ENCODE data around the gene RCOR2. TPM values are rescaled to one million over a fixed set of nuclear protein-coding genes. Genes with fewer than 3 reads are reported as not detected.

Gene RCOR2
- total and polyA plus RNA-seq, 2 experiments from 2014 or later: 34.7 to 74.2 TPM

DNA sequence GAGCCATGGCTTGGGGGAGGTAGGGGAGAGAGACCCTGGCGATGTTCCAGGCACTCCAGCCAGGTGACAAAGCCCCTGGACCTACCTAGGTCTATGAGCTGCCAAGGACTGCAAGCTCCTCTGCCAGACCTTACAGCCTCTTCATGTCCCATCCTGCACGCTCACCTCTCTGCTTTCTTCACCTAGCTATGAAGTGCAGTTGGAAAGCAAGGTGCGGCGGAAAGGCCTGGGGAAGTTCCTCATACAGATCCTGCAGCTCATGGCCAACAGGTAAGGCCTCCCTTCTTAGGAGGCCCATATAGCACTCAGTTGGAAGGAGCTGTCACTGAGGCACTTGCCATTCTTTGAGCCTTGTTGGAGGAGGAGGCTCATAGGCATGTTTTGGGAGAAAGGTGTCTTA lies 35.6 kb upstream of the RCOR2 start:
- no peaks in the 10 kb centered on the region for H3K9me3 ChIP-seq (ENCODE audit: low read depth)
- peaks cover 37% of the 10 kb centered on the region for H3K36me3 ChIP-seq

DNA sequence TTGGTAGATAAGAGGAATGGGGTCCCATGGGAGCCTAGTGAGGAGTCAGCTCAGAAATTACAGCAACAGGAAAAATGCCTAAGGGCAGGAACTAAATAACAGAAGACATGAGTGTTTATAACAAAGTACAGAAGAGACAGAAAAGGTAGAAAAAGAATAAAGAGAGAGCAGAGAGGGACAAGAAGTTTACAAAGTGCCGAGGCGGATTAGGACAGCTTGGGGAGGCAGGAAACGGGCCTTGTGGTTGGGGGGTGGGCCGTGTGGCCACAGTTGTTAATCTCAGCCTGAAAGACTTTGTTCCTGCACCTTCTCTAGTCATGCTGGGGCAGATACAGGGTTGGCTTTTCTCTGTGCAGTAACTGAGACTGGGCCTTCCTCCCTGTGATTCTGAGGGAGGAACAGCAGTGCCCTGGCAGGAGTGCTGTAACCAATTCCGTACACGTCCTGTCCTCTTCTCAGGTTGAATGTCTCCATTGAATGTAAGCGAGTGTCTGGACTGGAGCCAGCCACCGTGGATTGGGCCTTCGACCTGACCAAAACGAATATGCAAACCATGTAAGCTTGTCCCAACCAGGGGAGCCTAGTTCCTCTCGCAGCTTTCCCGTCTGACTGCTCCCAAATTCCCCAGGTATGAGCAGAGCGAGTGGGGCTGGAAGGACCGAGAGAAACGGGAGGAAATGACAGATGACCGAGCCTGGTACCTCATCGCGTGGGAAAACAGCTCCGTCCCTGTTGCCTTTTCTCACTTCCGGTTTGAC lies 35.0 kb upstream of the RCOR2 start:
- H3K27ac ChIP-seq: no peak overlapping the region
- H3K36me3 ChIP-seq: peaks cover 41% of the 10 kb centered on the region
- no peak for DNase-seq (ENCODE audit: low read depth in 1 of 2, low spot score in 1 of 2)
- no peaks in the 10 kb centered on the region for H3K9me3 ChIP-seq (ENCODE audit: low read depth)
- TF ChIP-seq, protein P1, sequence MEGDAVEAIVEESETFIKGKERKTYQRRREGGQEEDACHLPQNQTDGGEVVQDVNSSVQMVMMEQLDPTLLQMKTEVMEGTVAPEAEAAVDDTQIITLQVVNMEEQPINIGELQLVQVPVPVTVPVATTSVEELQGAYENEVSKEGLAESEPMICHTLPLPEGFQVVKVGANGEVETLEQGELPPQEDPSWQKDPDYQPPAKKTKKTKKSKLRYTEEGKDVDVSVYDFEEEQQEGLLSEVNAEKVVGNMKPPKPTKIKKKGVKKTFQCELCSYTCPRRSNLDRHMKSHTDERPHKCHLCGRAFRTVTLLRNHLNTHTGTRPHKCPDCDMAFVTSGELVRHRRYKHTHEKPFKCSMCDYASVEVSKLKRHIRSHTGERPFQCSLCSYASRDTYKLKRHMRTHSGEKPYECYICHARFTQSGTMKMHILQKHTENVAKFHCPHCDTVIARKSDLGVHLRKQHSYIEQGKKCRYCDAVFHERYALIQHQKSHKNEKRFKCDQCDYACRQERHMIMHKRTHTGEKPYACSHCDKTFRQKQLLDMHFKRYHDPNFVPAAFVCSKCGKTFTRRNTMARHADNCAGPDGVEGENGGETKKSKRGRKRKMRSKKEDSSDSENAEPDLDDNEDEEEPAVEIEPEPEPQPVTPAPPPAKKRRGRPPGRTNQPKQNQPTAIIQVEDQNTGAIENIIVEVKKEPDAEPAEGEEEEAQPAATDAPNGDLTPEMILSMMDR (IDR thresholded peaks at IDR 0.05; ENCODE audit: low read depth, low read length): no peak
- H3K27me3 ChIP-seq: no peaks in the 10 kb centered on the region
- no peaks in the 10 kb centered on the region for H3K4me1 ChIP-seq (ENCODE audit: low read depth)
- no peak overlapping the region for H3K4me3 ChIP-seq

More for the DNA sequence above, 35.6 kb upstream of the RCOR2 start:
- no peaks in the 10 kb centered on the region for H3K4me1 ChIP-seq (ENCODE audit: low read depth)
- H3K4me3 ChIP-seq: no peak overlapping the region
- H3K27me3 ChIP-seq: no peaks in the 10 kb centered on the region
- TF ChIP-seq, protein P1 (IDR thresholded peaks at IDR 0.05; ENCODE audit: low read depth, low read length): no peak
- no peak for DNase-seq (ENCODE audit: low read depth in 1 of 2, low spot score in 1 of 2)
- H3K27ac ChIP-seq: no peak overlapping the region

DNA sequence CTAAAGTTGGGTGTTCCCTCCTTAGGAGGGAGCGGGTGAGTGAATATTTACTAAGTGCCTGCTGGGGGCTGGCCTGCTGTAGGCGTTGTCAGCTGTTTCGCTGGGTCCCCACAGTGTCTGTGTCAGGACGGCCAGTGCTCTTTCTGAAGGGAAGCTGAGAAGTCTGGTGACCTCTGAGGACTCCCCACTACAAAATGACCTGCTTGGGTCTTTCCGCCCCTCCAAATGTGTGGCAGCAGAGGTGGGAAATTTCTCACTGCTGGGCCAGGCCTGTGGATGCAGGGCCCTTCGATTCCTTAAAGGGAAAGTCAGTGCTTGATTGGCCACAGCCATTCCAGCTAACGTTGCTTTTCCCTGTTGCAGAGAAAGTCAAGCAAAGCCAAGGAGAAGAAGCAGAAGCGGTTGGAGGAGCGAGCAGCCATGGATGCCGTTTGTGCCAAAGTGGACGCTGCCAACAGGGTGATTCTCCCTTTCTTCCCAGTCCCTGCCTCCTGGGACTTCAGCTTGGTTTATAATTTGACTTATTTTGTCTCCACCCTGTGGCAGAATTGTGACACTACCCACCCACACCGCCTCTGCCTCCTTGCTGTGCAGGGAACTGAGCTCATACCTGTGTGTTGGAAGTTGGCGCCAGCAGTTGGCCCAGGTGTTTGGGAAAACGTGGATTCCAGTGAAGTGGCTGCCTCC lies 28.7 kb upstream of the RCOR2 start:
- Histone ChIP-seq H3K4me3 (no peak overlapping the region), H3K27ac (peak overlapping the region; percentile 90)

DNA sequence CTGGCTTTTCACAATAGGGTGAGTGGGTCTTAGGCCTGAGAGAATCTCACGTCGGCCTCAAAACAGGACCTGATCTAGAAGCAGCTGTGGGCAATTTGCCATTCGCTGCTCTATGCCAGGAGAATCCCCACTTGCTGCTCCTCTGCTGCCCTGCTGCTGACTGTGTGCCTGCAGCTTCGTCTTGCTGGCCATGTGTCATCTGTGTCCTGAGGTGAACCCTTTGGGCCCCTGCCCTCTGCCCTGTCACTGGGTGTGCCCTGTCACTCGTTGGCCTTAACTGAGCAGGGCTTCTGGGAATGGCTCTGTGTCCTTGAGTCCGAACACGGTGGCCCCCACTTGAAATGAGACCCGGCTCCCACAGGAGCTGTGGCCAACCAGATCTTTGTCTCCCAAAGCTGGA lies 28.0 kb upstream of the RCOR2 start:
- Histone ChIP-seq H3K4me3 (no peak overlapping the region), H3K4me1 (ENCODE audit: low read depth) (peaks cover 33% of the 10 kb centered on the region), H3K36me3 (peaks cover 20% of the 10 kb centered on the region), H3K9me3 (ENCODE audit: low read depth) (no peaks in the 10 kb centered on the region), H3K27ac (peak overlapping the region; percentile 90), H3K27me3 (no peaks in the 10 kb centered on the region)
- TF ChIP-seq, protein P1 (IDR thresholded peaks at IDR 0.05; ENCODE audit: low read depth, low read length): no peak
- DNase-seq (ENCODE audit: low read depth in 1 of 2, low spot score in 1 of 2): peak in 1 of 2 donors; percentile 23

More for the DNA sequence above, 28.7 kb upstream of the RCOR2 start:
- Histone ChIP-seq H3K36me3 (peaks cover 20% of the 10 kb centered on the region), H3K4me1 (ENCODE audit: low read depth) (peaks cover 27% of the 10 kb centered on the region), H3K27me3 (no peaks in the 10 kb centered on the region), H3K9me3 (ENCODE audit: low read depth) (no peaks in the 10 kb centered on the region)
- TF ChIP-seq, protein P1 (IDR thresholded peaks at IDR 0.05; ENCODE audit: low read depth, low read length): peak; percentile 65
- peak; percentile 81 to 83 for DNase-seq (ENCODE audit: low read depth in 1 of 2, low spot score in 1 of 2)

DNA sequence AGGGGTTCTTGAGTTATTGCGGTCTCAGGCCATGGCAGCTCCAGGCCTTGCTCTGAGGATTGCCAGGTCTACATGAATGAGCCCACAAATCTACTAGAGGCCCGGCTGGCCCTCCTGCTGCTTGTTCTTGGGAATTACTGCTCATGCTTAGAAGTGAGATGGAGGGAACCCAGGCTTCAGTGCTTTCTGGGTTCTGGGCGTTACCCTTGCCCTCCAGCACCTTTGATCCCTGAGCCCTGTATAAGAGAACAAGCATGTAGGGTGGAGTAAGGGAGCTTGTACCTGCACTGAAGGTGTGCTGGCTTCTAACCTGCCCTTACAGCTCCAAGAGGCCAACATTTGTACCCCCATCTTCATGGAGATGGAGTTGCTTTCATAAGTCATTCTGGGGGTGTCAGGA lies 25.8 kb upstream of the RCOR2 start:
- Histone ChIP-seq H3K9me3 (ENCODE audit: low read depth) (no peaks in the 10 kb centered on the region), H3K4me3 (no peak overlapping the region), H3K36me3 (peaks cover 14% of the 10 kb centered on the region), H3K27ac (no peak overlapping the region), H3K27me3 (no peaks in the 10 kb centered on the region), H3K4me1 (ENCODE audit: low read depth) (peaks cover 38% of the 10 kb centered on the region)
- no peak for DNase-seq (ENCODE audit: low read depth in 1 of 2, low spot score in 1 of 2)
- TF ChIP-seq, protein P1 (IDR thresholded peaks at IDR 0.05; ENCODE audit: low read depth, low read length): no peak

Data from cardiac muscle cell (in vitro differentiated cells and primary cell).